IMR-90 (cell line): ENCODE results near the gene TTC5. TPM values are rescaled to one million over a fixed set of nuclear protein-coding genes. Genes with fewer than 3 reads are reported as not detected.

Experiments
- ATAC-seq: fragments of 200-7000 bp; cut with Tn5 transposase; 2 replicates; pipeline ENCODE4 v1.9.1; 2020; ENCODE audit warnings: low read depth, mild to moderate bottlenecking, moderate library complexity
- BruUV-seq: library from RNA; stranded (reverse); fragments of 400-500 nt; replicated peaks from 2 replicates; lab custom pipeline; 2021; lab: Mats Ljungman, UMichigan
- CTCF ChIA-PET: fragments of 300-600 bp; formaldehyde crosslinking; extraction: SDS; loops from one replicate; lab custom pipeline; 2021; ENCODE audit warnings: antibody characterized with exemption; lab: Yijun Ruan, JAX
- POLR2A ChIA-PET: fragments of 300-600 bp; sonication (Branson Sonifier 250); formaldehyde crosslinking; loops from one replicate; lab custom pipeline; 2022; ENCODE audit warnings: antibody characterized with exemption; ENCODE audit not compliant: unreplicated experiment; lab: Charles Lee
- DNase-seq: peaks from one replicate; pipeline ENCODE4 v3.0.0; 2013
- H2AFZ ChIP-seq: replicated peaks from 2 replicates; pipeline ENCODE3; 2013; ENCODE audit warnings: low read length, mild to moderate bottlenecking; ENCODE audit not compliant: poor library complexity
- H2AK5ac ChIP-seq: 2 replicates; pipeline ENCODE4 v1.6.1; 2013; ENCODE audit warnings: low read depth, low read length, inconsistent platforms
- H2AK9ac ChIP-seq: replicated peaks from 2 replicates; pipeline ENCODE3; 2013; ENCODE audit warnings: mild to moderate bottlenecking, low read depth, low read length, moderate library complexity; ENCODE audit not compliant: poor library complexity
- H2BK120ac ChIP-seq: 2 replicates; pipeline ENCODE4 v1.6.1; 2013; ENCODE audit warnings: low read depth, low read length, inconsistent platforms
- H2BK15ac ChIP-seq: 3 replicates; pipeline ENCODE4 v1.6.1; 2013; ENCODE audit warnings: low read depth, low read length, inconsistent platforms
- H2BK20ac ChIP-seq: 2 replicates; pipeline ENCODE4 v1.6.1; 2013; ENCODE audit warnings: low read depth, mild to moderate bottlenecking, inconsistent platforms, low read length, moderate library complexity
- H2BK5ac ChIP-seq: 2 replicates; pipeline ENCODE4 v1.6.1; 2013; ENCODE audit warnings: mild to moderate bottlenecking, low read depth, low read length, inconsistent platforms; ENCODE audit not compliant: poor library complexity, severe bottlenecking
- H3K14ac ChIP-seq: replicated peaks from 2 replicates; pipeline ENCODE4 v1.6.1; 2013; ENCODE audit warnings: low read depth, low read length, inconsistent platforms
- H3K18ac ChIP-seq: 2 replicates; pipeline ENCODE4 v1.6.1; 2013; ENCODE audit warnings: low read depth, low read length, control low read depth
- H3K23ac ChIP-seq: 2 replicates; pipeline ENCODE4 v1.6.1; 2013; ENCODE audit warnings: low read depth, low read length, inconsistent platforms
- H3K27ac ChIP-seq: 2 replicates; pipeline ENCODE4 v1.5.1; 2013; ENCODE audit warnings: mild to moderate bottlenecking, control low read depth, low read length; ENCODE audit not compliant: insufficient read depth
- H3K27me3 ChIP-seq: 2 replicates; pipeline ENCODE4 v1.6.1; 2013; ENCODE audit warnings: low read length; ENCODE audit not compliant: control insufficient read depth, insufficient read depth
- H3K36me3 ChIP-seq: 2 replicates; pipeline ENCODE4 v1.6.1; 2013; ENCODE audit warnings: low read length, mixed read lengths; ENCODE audit not compliant: control insufficient read depth, insufficient read depth
- H3K4ac ChIP-seq: 2 replicates; pipeline ENCODE4 v1.6.1; 2013; ENCODE audit warnings: low read depth, low read length, inconsistent platforms
- H3K4me1 ChIP-seq: 2 replicates; pipeline ENCODE4 v1.6.1; 2013; ENCODE audit warnings: low read length, mixed read lengths; ENCODE audit not compliant: control insufficient read depth, insufficient read depth
- H3K4me2 ChIP-seq: 2 replicates; pipeline ENCODE4 v1.6.1; 2013; ENCODE audit warnings: low read depth, mild to moderate bottlenecking, control low read depth, low read length, moderate library complexity
- H3K4me3 ChIP-seq: 2 replicates; pipeline ENCODE4 v1.5.1; 2013; ENCODE audit warnings: low read depth, mild to moderate bottlenecking, control low read depth, low read length, moderate library complexity; ENCODE audit not compliant: insufficient read depth
- H3K56ac ChIP-seq: 2 replicates; pipeline ENCODE4 v1.6.1; 2013; ENCODE audit warnings: low read length, inconsistent platforms; ENCODE audit not compliant: insufficient read depth; ENCODE audit errors: extremely low read depth
- H3K79me1 ChIP-seq, 2 experiments: 2 replicates each; pipeline ENCODE4 v1.6.1; 2013; ENCODE audit warnings: low read length in 2 of 2, inconsistent platforms in 1 of 2, low read depth in 1 of 2
- H3K9ac ChIP-seq: 2 replicates; pipeline ENCODE4 v1.6.1; 2013; ENCODE audit warnings: low read depth, low read length, control low read depth
- H3K9me1 ChIP-seq: 2 replicates; pipeline ENCODE4 v1.6.1; 2013; ENCODE audit warnings: low read length, inconsistent platforms; ENCODE audit not compliant: insufficient read depth
- H3K9me3 ChIP-seq: 2 replicates; pipeline ENCODE4 v1.6.1; 2013; ENCODE audit warnings: low read length; ENCODE audit not compliant: control insufficient read depth, insufficient read depth
- H4K20me1 ChIP-seq: 2 replicates; pipeline ENCODE4 v1.6.1; 2013; ENCODE audit warnings: low read length, inconsistent platforms; ENCODE audit not compliant: insufficient read depth
- H4K5ac ChIP-seq: 2 replicates; pipeline ENCODE4 v1.6.1; 2013; ENCODE audit warnings: mild to moderate bottlenecking, low read depth, low read length, control low read depth
- H4K8ac ChIP-seq, 2 experiments: 2 replicates each; pipeline ENCODE4 v1.6.1; 2013; ENCODE audit warnings: low read depth in 2 of 2, low read length in 2 of 2, control low read depth in 1 of 2, inconsistent platforms in 1 of 2
- H4K91ac ChIP-seq: 2 replicates; pipeline ENCODE4 v1.6.1; 2013; ENCODE audit warnings: low read depth, low read length, inconsistent platforms; ENCODE audit not compliant: insufficient read depth
- BHLHE40 ChIP-seq: fragments of 150-350 bp; IDR thresholded peaks from 2 replicates; pipeline ENCODE4 v1.6.1; 2016; ENCODE audit warnings: mild to moderate bottlenecking, low read depth, low read length
- CEBPB ChIP-seq: IDR thresholded peaks from 2 replicates; pipeline ENCODE4 v1.6.1; 2012; ENCODE audit warnings: low read depth, low read length, improper control_type of control experiment
- CHD1 ChIP-seq: IDR thresholded peaks from 2 replicates; pipeline ENCODE4 v1.6.1; 2012; ENCODE audit warnings: low read depth, low read length, improper control_type of control experiment
- CTCF ChIP-seq: conservative IDR thresholded peaks from 2 replicates; pipeline ENCODE4 v1.5.1; 2012; ENCODE audit warnings: mild to moderate bottlenecking, low read depth, low read length, improper control_type of control experiment
- ELK1 ChIP-seq: fragments of 150-350 bp; IDR thresholded peaks from 2 replicates; pipeline ENCODE4 v1.6.1; 2016; ENCODE audit warnings: low read depth, mild to moderate bottlenecking, low read length, moderate library complexity, borderline replicate concordance
- MAFK ChIP-seq: IDR thresholded peaks from 2 replicates; pipeline ENCODE4 v1.6.1; 2012; ENCODE audit warnings: low read depth, low read length, improper control_type of control experiment
- MAZ ChIP-seq: IDR thresholded peaks from 2 replicates; pipeline ENCODE4 v1.6.1; 2012; ENCODE audit warnings: low read depth, mild to moderate bottlenecking, low read length, improper control_type of control experiment, moderate library complexity, borderline replicate concordance
- MXI1 ChIP-seq: IDR thresholded peaks from 2 replicates; pipeline ENCODE4 v1.6.1; 2012; ENCODE audit warnings: low read depth, mild to moderate bottlenecking, low read length, moderate library complexity, borderline replicate concordance
- NFE2L2 ChIP-seq: fragments of 150-350 bp; IDR thresholded peaks from 2 replicates; pipeline ENCODE4 v1.6.1; 2016; ENCODE audit warnings: low read depth, mild to moderate bottlenecking, low read length
- RAD21 ChIP-seq: IDR thresholded peaks from 2 replicates; pipeline ENCODE4 v1.6.1; 2012; ENCODE audit warnings: low read length, improper control_type of control experiment
- WGBS, 2 experiments: methylation state at CpG; one replicate each; pipeline versions ENCODE4 v1.1.5 to v1.1.7; 2013; ENCODE audit warnings: missing lambda C conversion rate in 2 of 2; ENCODE audit not compliant: insufficient read length in 1 of 2; ENCODE audit errors: extremely low coverage in 2 of 2; 5-methylcytosine and 5-hydroxymethylcytosine counted together
- dilution Hi-C: fragments of 300-500 bp; cut with HindIII; formaldehyde crosslinking; loops from one replicate; pipeline ENCODE4 v1.14.3; 2018; ENCODE audit warnings: low sequenced_read_pairs; ENCODE audit not compliant: unreplicated experiment
- in situ Hi-C: fragments of 300-500 bp; cut with MboI; formaldehyde crosslinking; loops from 3 replicates; pipeline ENCODE4 v1.14.3; 2019; ENCODE audit warnings: low sequenced_read_pairs, inconsistent platforms, mixed read lengths
- intact Hi-C: fragments of 100-400 bp; cut with micrococcal nuclease; formaldehyde crosslinking; loops from 2 replicates; pipeline ENCODE4 v1.10.0; 2022
- polyA plus RNA-seq, 3 experiments: library from polyadenylated mRNA; depleted of rRNA; stranded (reverse); fragments of >200 nt; gene quantifications; 2 replicates each; pipeline ENCODE4 v1.2.3, GENCODE V29; 2012; ENCODE audit warnings: low replicate concordance in 1 of 3
- total RNA-seq: library from RNA; depleted of rRNA; stranded (reverse); fragments of >200 nt; gene quantifications from 2 replicates; pipeline ENCODE4 v1.2.3, GENCODE V29; 2012

Gene TTC5
- total and polyA plus RNA-seq, 2 of the 4 experiments (the other 2 are of a cell fraction): 9.8 to 29.4 TPM

GRCh38 chr14:20274062-20274461, 31.7 kb downstream of the TTC5 start:
- Histone ChIP-seq H4K20me1 (no peaks in the 10 kb centered on the region), H3K9me3 (peaks cover 3% of the 10 kb centered on the region; the same call in 1 of the 2 replicates), H3K18ac (no peak overlapping the region), H2BK15ac (no peak overlapping the region), H4K8ac (no peak overlapping the region), H3K36me3 (peaks cover 3% of the 10 kb centered on the region), H4K5ac (no peak overlapping the region), H3K27me3 (no peaks in the 10 kb centered on the region), H2AFZ (no peak overlapping the region), H3K14ac (no peak overlapping the region), H3K79me1 (no peaks in the 10 kb centered on the region), H4K91ac (no peak overlapping the region), H3K27ac (no peak overlapping the region), H3K4me1 (no peaks in the 10 kb centered on the region), H2AK9ac (no peak overlapping the region), H2BK120ac (no peak overlapping the region), H2BK5ac (no peak overlapping the region), H2AK5ac (no peak overlapping the region), H3K9me1 (no peaks in the 10 kb centered on the region), H3K56ac (no peak overlapping the region), H3K4ac (no peak overlapping the region), H3K9ac (no peak overlapping the region), H3K4me2 (no peak overlapping the region), H3K4me3 (no peak overlapping the region), H2BK20ac (no peak overlapping the region), H3K23ac (no peak overlapping the region)
- TF ChIP-seq RAD21 (no peak), CEBPB (no peak), MAFK (no peak), BHLHE40 (no peak), ELK1 (no peak), CHD1 (no peak), MAZ (no peak), NFE2L2 (no peak), MXI1 (no peak), CTCF (no peak)
- no CpG with 5 or more reads among the region's 2 CpGs for WGBS, 2 experiments
- dilution Hi-C loops: no loop called here
- ChIA-PET POLR2A (no interaction called here), CTCF (no interaction called here)
- BruUV-seq: no TSS peak
- in situ Hi-C loops: no loop called here
- DNase-seq: no peak
- ATAC-seq: no peak
- intact Hi-C loops: no loop called here
